Parathyroid adenoma (tissue), 2 donors: ENCODE data around the gene METTL8.

Experiments used
- H2AFZ ChIP-seq: fragments of 300-600 bp; sonication (generic); one replicate; pipeline ENCODE4 v1.7.0; 2017; ENCODE audit warnings: antibody characterized with exemption, mild to moderate bottlenecking
- H3K27ac ChIP-seq: fragments of 300-600 bp; sonication (generic); one replicate; pipeline ENCODE4 v1.7.0; 2017
- H3K27me3 ChIP-seq: fragments of 300-600 bp; sonication (generic); one replicate; pipeline ENCODE4 v1.7.0; 2017; ENCODE audit warnings: low read length; ENCODE audit not compliant: control insufficient read depth, insufficient read depth
- H3K36me3 ChIP-seq: fragments of 300-600 bp; sonication (generic); one replicate; pipeline ENCODE4 v1.7.0; 2017; ENCODE audit warnings: low read length; ENCODE audit not compliant: control insufficient read depth, insufficient read depth
- H3K4me1 ChIP-seq: fragments of 300-600 bp; sonication (generic); one replicate; pipeline ENCODE4 v1.7.0; 2017; ENCODE audit warnings: control low read depth
- H3K4me2 ChIP-seq: fragments of 300-600 bp; sonication (generic); one replicate; pipeline ENCODE4 v1.7.0; 2017; ENCODE audit warnings: low read length
- H3K4me3 ChIP-seq: fragments of 300-600 bp; sonication (generic); one replicate; pipeline ENCODE4 v1.7.0; 2017; ENCODE audit warnings: low read depth, low read length
- H3K79me2 ChIP-seq: fragments of 300-600 bp; sonication (generic); one replicate; pipeline ENCODE4 v1.7.0; 2017; ENCODE audit warnings: control low read depth
- H3K9ac ChIP-seq: fragments of 300-600 bp; sonication (generic); one replicate; pipeline ENCODE4 v1.7.0; 2017; ENCODE audit warnings: mild to moderate bottlenecking
- H3K9me3 ChIP-seq: fragments of 300-600 bp; sonication (generic); one replicate; pipeline ENCODE4 v1.7.0; 2017; ENCODE audit warnings: low read length; ENCODE audit not compliant: control insufficient read depth
- TF ChIP-seq, protein P1 (sequence below): fragments of 300-600 bp; sonication (generic); IDR thresholded peaks from one replicate; pipeline ENCODE4 v1.7.0; 2017; ENCODE audit warnings: antibody characterized with exemption, mild to moderate bottlenecking
- donor health status: primary hyperparathyroidism.

The METTL8 gene

GRCh38 chr2:171330155-171330956 is 103.4 kb downstream of the METTL8 start:
- Histone ChIP-seq H3K9ac (no peak overlapping the region), H3K4me1 (no peaks in the 10 kb centered on the region), H3K9me3 (no peaks in the 10 kb centered on the region), H3K4me3 (no peak overlapping the region), H3K4me2 (no peak overlapping the region), H3K36me3 (no peaks in the 10 kb centered on the region), H3K79me2 (no peaks in the 10 kb centered on the region), H3K27ac (no peak overlapping the region), H3K27me3 (no peaks in the 10 kb centered on the region), H2AFZ (no peak overlapping the region)
- TF ChIP-seq, protein P1, sequence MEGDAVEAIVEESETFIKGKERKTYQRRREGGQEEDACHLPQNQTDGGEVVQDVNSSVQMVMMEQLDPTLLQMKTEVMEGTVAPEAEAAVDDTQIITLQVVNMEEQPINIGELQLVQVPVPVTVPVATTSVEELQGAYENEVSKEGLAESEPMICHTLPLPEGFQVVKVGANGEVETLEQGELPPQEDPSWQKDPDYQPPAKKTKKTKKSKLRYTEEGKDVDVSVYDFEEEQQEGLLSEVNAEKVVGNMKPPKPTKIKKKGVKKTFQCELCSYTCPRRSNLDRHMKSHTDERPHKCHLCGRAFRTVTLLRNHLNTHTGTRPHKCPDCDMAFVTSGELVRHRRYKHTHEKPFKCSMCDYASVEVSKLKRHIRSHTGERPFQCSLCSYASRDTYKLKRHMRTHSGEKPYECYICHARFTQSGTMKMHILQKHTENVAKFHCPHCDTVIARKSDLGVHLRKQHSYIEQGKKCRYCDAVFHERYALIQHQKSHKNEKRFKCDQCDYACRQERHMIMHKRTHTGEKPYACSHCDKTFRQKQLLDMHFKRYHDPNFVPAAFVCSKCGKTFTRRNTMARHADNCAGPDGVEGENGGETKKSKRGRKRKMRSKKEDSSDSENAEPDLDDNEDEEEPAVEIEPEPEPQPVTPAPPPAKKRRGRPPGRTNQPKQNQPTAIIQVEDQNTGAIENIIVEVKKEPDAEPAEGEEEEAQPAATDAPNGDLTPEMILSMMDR, result no peak

- Histone ChIP-seq H3K4me1 (no peaks in the 10 kb centered on the region), H3K9me3 (no peaks in the 10 kb centered on the region), H3K9ac (no peak overlapping the region), H3K27me3 (no peaks in the 10 kb centered on the region), H3K36me3 (no peaks in the 10 kb centered on the region), H3K27ac (no peak overlapping the region), H3K4me3 (no peak overlapping the region), H3K79me2 (no peaks in the 10 kb centered on the region), H3K4me2 (no peak overlapping the region), H2AFZ (no peak overlapping the region)
- TF ChIP-seq, protein P1, result no peak
Measured at GRCh38 chr2:171327043-171327496, 106.7 kb downstream of the METTL8 start.

DNA sequence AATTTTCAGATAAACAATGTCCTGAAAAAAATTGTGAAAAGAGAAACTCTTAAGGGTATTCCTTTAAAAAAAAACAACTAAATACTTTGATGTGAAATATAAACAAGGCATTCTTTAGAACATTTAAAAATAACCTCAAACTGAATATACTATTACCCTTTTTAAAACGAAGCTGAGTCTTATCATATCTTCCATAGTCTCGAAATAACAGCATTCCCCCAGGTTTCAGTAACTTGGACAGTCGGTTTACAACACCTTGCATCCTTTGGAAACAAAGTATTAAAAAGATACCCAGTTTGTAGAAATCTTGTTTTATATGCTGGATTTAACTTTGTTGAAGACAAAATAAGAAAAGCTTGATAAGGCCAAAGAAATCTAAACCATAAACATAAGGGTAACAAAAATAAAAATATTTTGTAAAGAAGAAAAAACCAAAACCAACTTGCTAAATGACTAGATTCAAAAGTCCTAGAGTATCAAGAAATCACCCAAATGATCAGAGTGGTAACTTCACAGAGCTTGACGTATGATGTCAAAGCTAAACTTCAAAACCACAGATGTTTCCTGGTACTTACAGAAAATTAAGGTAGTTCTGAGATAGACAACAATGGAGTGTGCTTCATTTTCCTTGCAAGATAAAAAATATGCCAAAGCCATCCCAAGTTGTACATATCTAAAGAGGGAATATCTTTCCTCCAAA is 107.8 kb downstream of the METTL8 start:
- Histone ChIP-seq H3K4me3 (no peak overlapping the region), H3K27ac (no peak overlapping the region), H3K27me3 (no peaks in the 10 kb centered on the region), H3K4me1 (no peaks in the 10 kb centered on the region), H3K79me2 (no peaks in the 10 kb centered on the region), H2AFZ (no peak overlapping the region), H3K9ac (no peak overlapping the region), H3K4me2 (no peak overlapping the region), H3K36me3 (no peaks in the 10 kb centered on the region), H3K9me3 (no peaks in the 10 kb centered on the region)
- TF ChIP-seq, protein P1, result no peak

GRCh38 chr2:171323971-171324528 is 109.7 kb downstream of the METTL8 start:
- Histone ChIP-seq H3K9me3 (no peaks in the 10 kb centered on the region), H3K9ac (no peak overlapping the region), H3K4me1 (no peaks in the 10 kb centered on the region), H3K36me3 (no peaks in the 10 kb centered on the region), H3K27ac (no peak overlapping the region), H3K4me3 (no peak overlapping the region), H3K4me2 (no peak overlapping the region), H3K27me3 (no peaks in the 10 kb centered on the region), H3K79me2 (no peaks in the 10 kb centered on the region), H2AFZ (no peak overlapping the region)
- TF ChIP-seq, protein P1, result no peak
